Peyer's patch (tissue), 4 donors: ENCODE measurements around the gene GRID2. TPM values are rescaled to one million over a fixed set of nuclear protein-coding genes. Genes with fewer than 3 reads are reported as not detected.

Experiments
- DNase-seq, 3 donors: peaks; one replicate each; pipeline ENCODE4 v3.0.0-alpha.2; 2017 to 2019
- H3K27ac ChIP-seq, 4 donors: fragments of 200-600 bp; sonication (generic); one replicate each; pipeline ENCODE4 v1.5.1; 2016 to 2019
- H3K27me3 ChIP-seq, 2 donors: fragments of 200-600 bp; sonication (generic); one replicate each; pipeline ENCODE4 v1.5.1; 2019
- H3K36me3 ChIP-seq, 3 donors: fragments of 200-600 bp; sonication (generic); one replicate each; pipeline ENCODE4 v1.5.1; 2016 to 2019
- H3K4me1 ChIP-seq, 4 donors: fragments of 200-600 bp; sonication (generic); one replicate each; pipeline ENCODE4 v1.5.1; 2016 to 2019
- H3K4me3 ChIP-seq, 4 donors: fragments of 200-600 bp; sonication (generic); 1 replicate in 3 of 4; 2 replicates in 1 of 4; pipeline ENCODE4 v1.5.1; 2016 to 2019; ENCODE audit warnings: mild to moderate bottlenecking in 1 of 4
- H3K9me3 ChIP-seq, 4 donors: fragments of 200-600 bp; sonication (generic); one replicate each; pipeline ENCODE4 v1.5.1; 2016 to 2019; ENCODE audit warnings: mild to moderate bottlenecking in 1 of 4
- CTCF ChIP-seq, 6 experiments: fragments of 450-650 bp in 4 of 6; fragments of 200-600 bp in 2 of 6; sonication (generic) in 1 of 6; IDR thresholded peaks; one replicate each; pipeline ENCODE4 v1.5.1; 2017 to 2019; ENCODE audit warnings: antibody characterized with exemption in 6 of 6, mild to moderate bottlenecking in 3 of 6, moderate library complexity in 1 of 6
- POLR2A ChIP-seq, 2 donors: fragments of 450-650 bp; IDR thresholded peaks; one replicate each; pipeline ENCODE4 v1.5.1; 2017; ENCODE audit warnings: antibody characterized with exemption in 2 of 2, mild to moderate bottlenecking in 2 of 2, moderate library complexity in 2 of 2
- total RNA-seq, 4 donors: library from RNA; depleted of rRNA; stranded (reverse); fragments of >200 nt; gene quantifications; one replicate each; pipeline ENCODE4 v1.1.0, GENCODE V29; 2016

Gene GRID2
- total RNA-seq, 4 donors from 2014 or later, result 0.54 TPM; not detected in 3

GRCh38 chr4:92615049-92615448 is 311.3 kb downstream of the GRID2 start:
- DNase-seq, result no peak
- Histone ChIP-seq H3K9me3 (no peaks in the 10 kb centered on the region), H3K4me3 (no peak overlapping the region), H3K4me1 (no peaks in the 10 kb centered on the region), H3K27me3 (no peaks in the 10 kb centered on the region), H3K36me3 (no peaks in the 10 kb centered on the region), H3K27ac (no peak overlapping the region)
- no peak for TF ChIP-seq CTCF (IDR thresholded peaks at IDR 0.05)
- TF ChIP-seq POLR2A (IDR thresholded peaks at IDR 0.05), result no peak

- TF ChIP-seq CTCF (IDR thresholded peaks at IDR 0.05) (no peak), POLR2A (IDR thresholded peaks at IDR 0.05) (no peak)
- no peak for DNase-seq
- no peak overlapping the region for H3K4me3 ChIP-seq
- H3K27me3 ChIP-seq, result no peaks in the 10 kb centered on the region
- no peaks in the 10 kb centered on the region for H3K9me3 ChIP-seq
- H3K27ac ChIP-seq, result no peak overlapping the region
- H3K4me1 ChIP-seq, result no peaks in the 10 kb centered on the region
- no peaks in the 10 kb centered on the region for H3K36me3 ChIP-seq
Measured at GRCh38 chr4:92618968-92619367, 315.2 kb downstream of the GRID2 start.

- Histone ChIP-seq H3K4me3 (no peak overlapping the region), H3K27ac (no peak overlapping the region), H3K27me3 (no peaks in the 10 kb centered on the region), H3K4me1 (no peaks in the 10 kb centered on the region), H3K9me3 (no peaks in the 10 kb centered on the region), H3K36me3 (no peaks in the 10 kb centered on the region)
- no peak for TF ChIP-seq POLR2A (IDR thresholded peaks at IDR 0.05)
- TF ChIP-seq CTCF (IDR thresholded peaks at IDR 0.05), result no peak
- DNase-seq, result no peak
Measured at GRCh38 chr4:92629302-92629701, 325.5 kb downstream of the GRID2 start.

GRCh38 chr4:92634882-92635281 is 331.1 kb downstream of the GRID2 start:
- no peak overlapping the region for H3K27ac ChIP-seq
- H3K36me3 ChIP-seq, result no peaks in the 10 kb centered on the region
- no peaks in the 10 kb centered on the region for H3K9me3 ChIP-seq
- H3K4me1 ChIP-seq, result no peaks in the 10 kb centered on the region
- TF ChIP-seq POLR2A (IDR thresholded peaks at IDR 0.05) (no peak), CTCF (IDR thresholded peaks at IDR 0.05) (no peak)
- no peaks in the 10 kb centered on the region for H3K27me3 ChIP-seq
- H3K4me3 ChIP-seq, result no peak overlapping the region
- DNase-seq, result no peak

- TF ChIP-seq POLR2A (IDR thresholded peaks at IDR 0.05), result no peak
- TF ChIP-seq CTCF (IDR thresholded peaks at IDR 0.05), result no peak
- H3K27me3 ChIP-seq, result no peaks in the 10 kb centered on the region
- DNase-seq, result no peak
- no peaks in the 10 kb centered on the region for H3K9me3 ChIP-seq
- no peaks in the 10 kb centered on the region for H3K36me3 ChIP-seq
- H3K27ac ChIP-seq, result no peak overlapping the region
- no peak overlapping the region for H3K4me3 ChIP-seq
- no peaks in the 10 kb centered on the region for H3K4me1 ChIP-seq
Measured at GRCh38 chr4:92636038-92636806, 332.5 kb downstream of the GRID2 start.
